GM19455 (cell line): Measurements from ENCODE around the gene TMEM245.
"Not testable (repeated sequence)": the region's sequence is repeated elsewhere in the genome, so short reads cannot be mapped to it uniquely, and the experiment has no call there.

Experiments used
- ATAC-seq: cut with Tn5 transposase; IDR thresholded peaks from one replicate; pipeline ENCODE4 v1.9.1; 2021; ENCODE audit not compliant: unreplicated experiment

Gene TMEM245

GRCh38 chr9:109072133-109072692, 47.5 kb downstream of the TMEM245 start:
- ATAC-seq: no peak

GRCh38 chr9:109068764-109069163, 51.0 kb downstream of the TMEM245 start:
- ATAC-seq: no peak

DNA sequence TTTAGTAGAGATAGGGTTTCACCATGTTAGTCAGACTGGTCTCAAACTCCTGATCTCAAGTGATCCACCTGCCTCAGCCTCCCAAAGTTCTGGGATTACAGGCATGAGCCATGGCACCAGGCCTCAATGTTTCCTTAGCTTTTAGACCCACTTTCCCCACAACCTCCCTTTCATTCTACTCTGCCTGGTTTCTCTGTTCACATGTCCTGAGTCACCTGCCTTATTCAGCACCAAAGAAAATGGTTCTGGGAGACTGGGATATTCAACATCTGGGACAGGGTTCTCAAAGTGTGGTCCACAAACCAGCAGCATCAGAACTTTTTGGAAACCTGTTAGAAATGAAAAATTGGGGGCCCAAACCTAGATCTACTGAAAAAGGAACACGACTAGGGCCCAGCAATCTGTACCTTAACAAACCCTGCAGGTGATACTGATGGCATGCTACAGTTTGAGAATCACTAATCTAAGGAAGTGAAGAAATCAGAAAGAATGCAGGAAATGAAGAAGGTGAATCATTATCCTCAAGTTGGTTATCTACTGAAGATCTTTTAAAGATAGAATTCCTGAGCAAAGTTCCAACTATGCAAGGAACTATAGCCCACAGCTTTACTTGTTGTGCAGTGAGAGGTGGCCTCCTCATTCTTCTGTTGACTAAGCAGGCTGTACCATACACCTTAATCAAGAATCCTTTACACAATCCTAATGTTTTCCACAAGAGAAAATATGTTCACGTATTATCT, 54.6 kb downstream of the TMEM245 start:
- no peak for ATAC-seq

GRCh38 chr9:109063760-109064159, 56.0 kb downstream of the TMEM245 start:
- no peak for ATAC-seq

- ATAC-seq: no peak
Observed at GRCh38 chr9:109062543-109062942, 57.2 kb downstream of the TMEM245 start.

DNA sequence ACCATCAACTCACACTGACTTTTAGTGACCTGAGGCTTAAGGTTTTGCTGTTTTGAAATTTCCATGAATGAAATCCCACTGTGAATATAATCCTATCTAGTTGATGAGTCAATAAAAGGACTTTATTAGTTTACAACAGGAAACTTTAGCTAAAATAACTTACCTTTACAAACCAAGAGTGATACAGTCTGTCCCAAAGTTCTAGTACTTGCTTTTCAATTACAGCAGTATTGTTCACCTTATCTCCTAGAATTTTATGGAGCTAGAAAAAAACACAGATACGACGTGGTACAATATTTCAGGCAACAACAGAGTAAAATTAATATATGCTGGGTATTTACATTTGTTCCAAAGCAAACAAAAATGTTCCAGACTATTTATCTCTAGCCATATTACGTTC, 59.6 kb downstream of the TMEM245 start:
- no peak for ATAC-seq

- not testable (repeated sequence) for ATAC-seq
Observed at GRCh38 chr9:109053121-109053520, 66.6 kb downstream of the TMEM245 start.

GRCh38 chr9:109052416-109052815, 67.3 kb downstream of the TMEM245 start:
- ATAC-seq: no peak

- ATAC-seq: no peak
Observed at GRCh38 chr9:109051733-109052132, 68.0 kb downstream of the TMEM245 start.

- no peak for ATAC-seq
Observed at GRCh38 chr9:109050444-109050843, 69.3 kb downstream of the TMEM245 start.

- ATAC-seq: no peak
Observed at GRCh38 chr9:109048822-109049221, 70.9 kb downstream of the TMEM245 start.

DNA sequence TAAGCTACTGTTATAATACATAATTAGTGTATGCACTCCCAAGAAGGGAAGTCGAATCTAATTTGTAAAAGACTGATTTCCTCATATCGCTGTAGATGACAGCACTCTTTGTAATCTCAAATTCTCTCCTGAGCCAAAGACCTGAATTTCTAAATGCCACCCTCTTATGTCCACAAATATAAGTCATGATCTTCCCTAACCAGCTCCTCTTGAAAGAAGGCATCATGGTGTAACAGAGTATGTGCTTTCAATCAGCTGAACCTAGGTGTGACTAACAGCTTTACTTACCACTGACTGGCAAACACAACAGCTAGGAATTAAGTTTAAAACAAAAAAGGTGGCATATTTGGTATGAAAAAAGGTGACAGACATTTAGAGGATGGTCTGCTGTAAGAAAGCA, 72.5 kb downstream of the TMEM245 start:
- ATAC-seq: no peak

- no peak for ATAC-seq
Observed at GRCh38 chr9:109046346-109046745, 73.4 kb downstream of the TMEM245 start.

DNA sequence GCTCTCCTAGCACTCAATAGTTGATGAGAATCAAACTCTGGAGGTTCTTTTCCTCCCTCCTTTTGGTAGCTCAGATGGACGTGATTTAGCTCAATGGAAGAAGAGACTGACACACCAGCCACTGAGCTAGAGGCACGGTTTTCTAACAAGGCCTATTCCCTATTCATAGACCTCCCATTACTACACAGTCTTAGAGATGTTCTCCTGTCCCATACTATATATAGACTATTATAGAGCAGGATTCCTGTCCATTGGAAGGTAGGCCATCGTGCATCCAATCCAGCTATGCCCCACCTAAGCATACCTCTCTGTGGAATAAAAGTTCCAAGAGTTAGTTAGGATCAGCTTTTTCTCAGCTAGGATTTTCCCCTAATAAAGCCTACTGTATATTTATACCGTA, 76.2 kb downstream of the TMEM245 start:
- no peak for ATAC-seq

DNA sequence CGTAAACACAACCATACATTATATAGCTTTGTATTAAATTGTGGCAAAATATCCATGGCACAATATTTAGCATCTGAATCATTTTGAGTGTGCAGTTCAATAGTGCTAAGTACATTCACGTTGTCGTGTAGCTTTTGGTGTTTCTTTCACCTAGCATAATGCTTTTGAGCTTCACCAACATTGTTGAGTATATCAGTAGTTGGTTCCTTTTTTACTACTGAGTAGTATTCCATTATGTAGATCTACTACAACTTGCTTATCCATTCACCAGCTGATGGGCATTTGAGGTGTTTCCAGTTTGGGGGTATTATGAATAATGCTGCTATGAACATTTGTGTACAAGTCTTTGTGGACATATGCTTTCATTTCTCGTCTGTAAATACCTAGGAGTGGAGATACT, 79.2 kb downstream of the TMEM245 start:
- ATAC-seq: no peak

- ATAC-seq: no peak
Observed at GRCh38 chr9:109039539-109039938, 80.2 kb downstream of the TMEM245 start.

DNA sequence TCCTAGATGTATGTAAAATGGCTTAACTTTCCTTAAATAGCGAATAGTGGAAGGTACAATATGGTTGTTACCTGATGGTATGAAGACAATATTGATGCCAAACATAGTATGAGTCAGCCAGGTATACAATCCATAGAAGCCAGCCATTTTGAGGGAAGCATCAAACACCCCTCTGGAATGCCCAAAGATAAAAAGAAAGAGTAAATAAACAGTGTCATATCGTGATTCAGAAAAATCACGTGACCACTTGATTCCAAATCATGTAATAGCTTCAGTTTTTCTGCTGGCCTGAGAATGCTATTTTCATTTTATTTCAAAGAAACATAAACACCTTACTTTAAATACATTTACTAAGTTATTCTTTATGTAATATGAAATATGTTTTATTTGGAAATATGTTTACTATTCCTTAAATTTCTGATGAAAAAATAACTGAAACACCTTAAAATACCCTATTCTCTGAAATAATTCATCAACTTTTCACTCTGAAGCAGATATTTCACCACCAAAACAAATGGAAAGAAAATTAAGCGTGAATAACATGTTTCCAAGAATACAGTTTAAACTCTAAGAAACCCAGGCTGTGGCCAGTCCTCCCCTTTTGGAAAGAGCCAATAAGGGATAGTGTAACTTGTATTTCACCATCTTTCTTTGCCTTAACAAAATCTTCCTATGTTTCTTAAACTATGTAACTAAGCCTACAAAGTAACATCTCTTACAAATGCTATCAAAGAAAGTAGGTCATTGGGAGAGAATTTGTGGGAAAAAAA, 81.6 kb downstream of the TMEM245 start:
- no peak for ATAC-seq

- no peak for ATAC-seq
Observed at GRCh38 chr9:109036744-109037680, 82.7 kb downstream of the TMEM245 start.

- no peak for ATAC-seq
Observed at GRCh38 chr9:109035684-109036423, 83.9 kb downstream of the TMEM245 start.

DNA sequence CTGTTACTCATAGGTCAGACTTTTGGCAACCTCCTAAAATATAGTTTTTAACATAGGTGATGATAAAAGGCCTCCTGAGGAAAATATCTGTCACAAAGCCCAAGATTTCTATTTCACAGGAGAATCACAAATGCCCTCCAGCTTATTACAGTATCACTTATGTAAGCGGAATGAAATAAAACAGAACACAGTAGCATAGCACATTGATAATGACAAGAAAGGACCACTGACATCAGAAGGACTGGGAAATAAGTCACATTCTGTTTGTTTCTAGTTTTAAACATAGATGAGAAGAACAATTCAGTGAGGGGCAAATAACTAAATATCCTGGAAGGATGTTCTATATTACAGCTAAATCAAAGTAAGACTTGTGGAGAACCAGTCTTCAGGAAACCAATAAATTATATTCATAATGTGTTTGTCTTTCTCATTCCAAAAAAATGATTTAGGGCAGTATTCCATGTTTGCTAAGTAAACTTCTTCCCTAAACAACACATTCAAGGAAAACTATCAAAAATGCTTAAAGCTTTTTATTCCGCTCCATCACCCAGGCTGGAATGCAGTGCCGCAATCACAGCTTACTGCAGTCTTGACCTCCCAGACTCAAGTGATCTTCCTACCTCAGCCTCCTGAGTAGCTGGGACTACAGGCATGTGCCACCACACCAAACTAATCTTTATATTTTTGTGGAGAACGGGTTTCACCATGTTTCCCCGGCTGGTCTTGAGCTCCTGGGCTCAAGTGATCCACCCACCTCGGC, 85.6 kb downstream of the TMEM245 start:
- no peak for ATAC-seq
